Erythroblast (primary cell): Measurements from ENCODE around the gene TREML2.

Experiments
- GATA1 ChIP-seq: IDR thresholded peaks from 2 replicates; pipeline ENCODE4 v1.6.1; 2011; ENCODE audit warnings: low read depth, mild to moderate bottlenecking, control low read depth, low read length, moderate library complexity
- POLR2A ChIP-seq: IDR thresholded peaks from 2 replicates; pipeline ENCODE4 v1.6.1; 2011; ENCODE audit warnings: mild to moderate bottlenecking, low read length

GRCh38 chr6:41153451-41153850 lies 47.5 kb downstream of the TREML2 start:
- TF ChIP-seq POLR2A, result no peak
- TF ChIP-seq GATA1, result no peak
